ENCODE data around the gene IRX6.

GRCh38 chr16:55372792-55373488 is 48.9 kb downstream of the IRX6 start:
- TF ChIP-seq, protein P1, sequence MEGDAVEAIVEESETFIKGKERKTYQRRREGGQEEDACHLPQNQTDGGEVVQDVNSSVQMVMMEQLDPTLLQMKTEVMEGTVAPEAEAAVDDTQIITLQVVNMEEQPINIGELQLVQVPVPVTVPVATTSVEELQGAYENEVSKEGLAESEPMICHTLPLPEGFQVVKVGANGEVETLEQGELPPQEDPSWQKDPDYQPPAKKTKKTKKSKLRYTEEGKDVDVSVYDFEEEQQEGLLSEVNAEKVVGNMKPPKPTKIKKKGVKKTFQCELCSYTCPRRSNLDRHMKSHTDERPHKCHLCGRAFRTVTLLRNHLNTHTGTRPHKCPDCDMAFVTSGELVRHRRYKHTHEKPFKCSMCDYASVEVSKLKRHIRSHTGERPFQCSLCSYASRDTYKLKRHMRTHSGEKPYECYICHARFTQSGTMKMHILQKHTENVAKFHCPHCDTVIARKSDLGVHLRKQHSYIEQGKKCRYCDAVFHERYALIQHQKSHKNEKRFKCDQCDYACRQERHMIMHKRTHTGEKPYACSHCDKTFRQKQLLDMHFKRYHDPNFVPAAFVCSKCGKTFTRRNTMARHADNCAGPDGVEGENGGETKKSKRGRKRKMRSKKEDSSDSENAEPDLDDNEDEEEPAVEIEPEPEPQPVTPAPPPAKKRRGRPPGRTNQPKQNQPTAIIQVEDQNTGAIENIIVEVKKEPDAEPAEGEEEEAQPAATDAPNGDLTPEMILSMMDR (IDR thresholded peaks at IDR 0.05) = no peak
- TF ChIP-seq POLR2A (IDR thresholded peaks at IDR 0.05) (no peak), POLR2AphosphoS5 (IDR thresholded peaks at IDR 0.05; ENCODE audit: insufficient read depth in 1 of 2, low read depth in 1 of 2) (no peak)

Measured in vagina (tissue), 2 donors.